Tibial artery (tissue), 4 donors: ENCODE results near the gene S100A14.
"Not testable (repeated sequence)": the region's sequence is repeated elsewhere in the genome, so short reads cannot be mapped to it uniquely, and the experiment has no call there.

Experiments
- DNase-seq, 2 donors: peaks; one replicate each; pipeline ENCODE4 v3.0.0-alpha.2; 2019
- H3K27ac ChIP-seq, 2 donors: fragments of 200-600 bp; sonication (generic) in 1 of 2; 1 replicate in 1 of 2; 2 replicates in 1 of 2; pipeline ENCODE4 v1.5.1; 2018 to 2019; ENCODE audit warnings: mild to moderate bottlenecking in 1 of 2
- H3K27me3 ChIP-seq, 2 donors: fragments of 200-600 bp; sonication (generic) in 1 of 2; one replicate each; pipeline versions ENCODE4 v1.5.1 to v1.6.0; 2016 to 2019
- H3K36me3 ChIP-seq, 3 donors: fragments of 200-600 bp; sonication (generic) in 2 of 3; one replicate each; pipeline ENCODE4 v1.5.1; 2016 to 2019; ENCODE audit warnings: mild to moderate bottlenecking in 2 of 3
- H3K4me1 ChIP-seq, 4 donors: fragments of 200-600 bp; sonication (generic) in 2 of 4; 1 replicate in 3 of 4; 2 replicates in 1 of 4; pipeline ENCODE4 v1.5.1; 2016 to 2019
- H3K4me3 ChIP-seq, 2 donors: fragments of 200-600 bp; sonication (generic) in 1 of 2; 1 replicate in 1 of 2; 2 replicates in 1 of 2; pipeline ENCODE4 v1.5.1; 2018 to 2019; ENCODE audit warnings: mild to moderate bottlenecking in 2 of 2
- H3K9me3 ChIP-seq, 3 donors: fragments of 200-600 bp; sonication (generic) in 1 of 3; one replicate each; pipeline ENCODE4 v1.5.1; 2016 to 2019
- CTCF ChIP-seq, 2 experiments: fragments of 200-600 bp in 1 of 2; fragments of 450-650 bp in 1 of 2; IDR thresholded peaks; one replicate each; pipeline ENCODE4 v1.5.1; 2017 to 2019; ENCODE audit warnings: antibody characterized with exemption in 2 of 2, mild to moderate bottlenecking in 1 of 2, moderate library complexity in 1 of 2
- intact Hi-C: fragments of 100-400 bp; cut with DNase I; formaldehyde crosslinking; loops from one replicate; pipeline ENCODE4 v1.15.0; 2023; ENCODE audit warnings: low total_unique reads

Gene S100A14

GRCh38 chr1:153598309-153599172 lies 17.6 kb downstream of the S100A14 start:
- Histone ChIP-seq H3K4me1 (no peaks in the 10 kb centered on the region), H3K4me3 (no peak overlapping the region), H3K27me3 (no peaks in the 10 kb centered on the region), H3K27ac (no peak overlapping the region), H3K9me3 (no peaks in the 10 kb centered on the region), H3K36me3 (no peaks in the 10 kb centered on the region)
- no peak for DNase-seq
- no peak for TF ChIP-seq CTCF (IDR thresholded peaks at IDR 0.05)
- intact Hi-C loops = no loop called here

- no peak for TF ChIP-seq CTCF (IDR thresholded peaks at IDR 0.05)
- Histone ChIP-seq H3K9me3 (no peaks in the 10 kb centered on the region), H3K36me3 (no peaks in the 10 kb centered on the region), H3K27me3 (no peaks in the 10 kb centered on the region), H3K4me3 (no peak overlapping the region), H3K27ac (no peak overlapping the region), H3K4me1 (no peaks in the 10 kb centered on the region)
- no peak for DNase-seq
- intact Hi-C loops = no loop called here
Observed at GRCh38 chr1:153597206-153597605, 18.9 kb downstream of the S100A14 start.

- Histone ChIP-seq H3K4me1 (no peaks in the 10 kb centered on the region), H3K27ac (no peak overlapping the region), H3K4me3 (no peak overlapping the region), H3K36me3 (no peaks in the 10 kb centered on the region), H3K9me3 (no peaks in the 10 kb centered on the region), H3K27me3 (no peaks in the 10 kb centered on the region)
- TF ChIP-seq CTCF (IDR thresholded peaks at IDR 0.05) = no peak
- DNase-seq = no peak
- intact Hi-C loops = no loop called here
Observed at GRCh38 chr1:153592748-153593147, 23.4 kb downstream of the S100A14 start.

GRCh38 chr1:153588482-153588881 lies 27.6 kb downstream of the S100A14 start:
- intact Hi-C loops = no loop called here
- Histone ChIP-seq H3K4me3 (no peak overlapping the region), H3K27me3 (no peaks in the 10 kb centered on the region), H3K36me3 (no peaks in the 10 kb centered on the region), H3K9me3 (no peaks in the 10 kb centered on the region), H3K4me1 (no peaks in the 10 kb centered on the region), H3K27ac (no peak overlapping the region)
- no peak for TF ChIP-seq CTCF (IDR thresholded peaks at IDR 0.05)
- DNase-seq = no peak

- H3K36me3 ChIP-seq, intact Hi-C loops, H3K4me1 ChIP-seq, H3K27me3 ChIP-seq, H3K27ac ChIP-seq, H3K4me3 ChIP-seq, H3K9me3 ChIP-seq: not testable (repeated sequence)
- peak in 1 of 2 donors; percentile 16 for DNase-seq
Observed at GRCh38 chr1:153588033-153588432, 28.1 kb downstream of the S100A14 start.

GRCh38 chr1:153587314-153587713 lies 28.8 kb downstream of the S100A14 start:
- DNase-seq = peak in 1 of 2 donors; percentile 23
- H3K27ac ChIP-seq = no peak overlapping the region
- no peaks in the 10 kb centered on the region for H3K27me3 ChIP-seq

More at GRCh38 chr1:153587314-153587713, 28.8 kb downstream of the S100A14 start:
- H3K36me3 ChIP-seq = no peaks in the 10 kb centered on the region
- H3K4me3 ChIP-seq = no peak overlapping the region
- intact Hi-C loops = no loop called here
- TF ChIP-seq CTCF (IDR thresholded peaks at IDR 0.05) = no peak
- no peaks in the 10 kb centered on the region for H3K9me3 ChIP-seq
- H3K4me1 ChIP-seq = no peaks in the 10 kb centered on the region
